C4-2B (cell line): ENCODE results near the gene OSBP2.

Source experiments
- ZFX ChIP-seq: fragments of 450-650 bp; IDR thresholded peaks from 2 replicates; pipeline ENCODE4 v1.6.1; 2017
- TF ChIP-seq, protein P1 (sequence below): fragments of 450-650 bp; conservative IDR thresholded peaks from 2 replicates; pipeline ENCODE4 v1.5.1; 2017; ENCODE audit warnings: mild to moderate bottlenecking

DNA sequence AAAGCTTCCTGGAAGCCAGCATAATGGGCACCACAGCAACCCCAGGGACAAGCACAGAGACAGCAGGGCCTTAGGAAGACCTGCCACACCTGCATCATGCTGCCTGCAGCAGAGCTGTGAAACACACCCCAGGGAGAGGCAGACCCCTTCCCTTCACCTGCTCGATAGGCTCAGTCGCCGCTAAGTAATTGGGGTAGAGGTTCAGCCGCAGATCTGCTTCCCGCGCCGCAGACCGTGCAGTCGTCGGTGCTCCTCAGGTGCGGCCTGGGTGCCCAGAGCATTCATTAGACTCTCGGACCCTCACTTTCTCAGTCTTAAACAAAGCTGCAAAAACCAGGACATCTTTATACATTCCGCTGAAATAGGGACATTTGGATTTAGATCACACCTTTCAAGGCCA lies 29.9 kb upstream of the OSBP2 start:
- TF ChIP-seq, protein P1, sequence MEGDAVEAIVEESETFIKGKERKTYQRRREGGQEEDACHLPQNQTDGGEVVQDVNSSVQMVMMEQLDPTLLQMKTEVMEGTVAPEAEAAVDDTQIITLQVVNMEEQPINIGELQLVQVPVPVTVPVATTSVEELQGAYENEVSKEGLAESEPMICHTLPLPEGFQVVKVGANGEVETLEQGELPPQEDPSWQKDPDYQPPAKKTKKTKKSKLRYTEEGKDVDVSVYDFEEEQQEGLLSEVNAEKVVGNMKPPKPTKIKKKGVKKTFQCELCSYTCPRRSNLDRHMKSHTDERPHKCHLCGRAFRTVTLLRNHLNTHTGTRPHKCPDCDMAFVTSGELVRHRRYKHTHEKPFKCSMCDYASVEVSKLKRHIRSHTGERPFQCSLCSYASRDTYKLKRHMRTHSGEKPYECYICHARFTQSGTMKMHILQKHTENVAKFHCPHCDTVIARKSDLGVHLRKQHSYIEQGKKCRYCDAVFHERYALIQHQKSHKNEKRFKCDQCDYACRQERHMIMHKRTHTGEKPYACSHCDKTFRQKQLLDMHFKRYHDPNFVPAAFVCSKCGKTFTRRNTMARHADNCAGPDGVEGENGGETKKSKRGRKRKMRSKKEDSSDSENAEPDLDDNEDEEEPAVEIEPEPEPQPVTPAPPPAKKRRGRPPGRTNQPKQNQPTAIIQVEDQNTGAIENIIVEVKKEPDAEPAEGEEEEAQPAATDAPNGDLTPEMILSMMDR: no peak
- no peak for TF ChIP-seq ZFX
